ENCODE results near the gene CTXN2. TPM values are rescaled to one million over a fixed set of nuclear protein-coding genes. Genes with fewer than 3 reads are reported as not detected.

CTXN2 gene
- total and polyA plus RNA-seq, 2 of the 4 experiments (the other 2 are of a cell fraction): not detected

GRCh38 chr15:48253172-48253571, 61.7 kb downstream of the CTXN2 start:
- no peak for TF ChIP-seq USF2 (IDR thresholded peaks at IDR 0.05; ENCODE audit: low read depth, low read length)
- no peak for TF ChIP-seq NFE2L2 (IDR thresholded peaks at IDR 0.05; ENCODE audit: low read depth, low read length)
- TF ChIP-seq POLR2A (IDR thresholded peaks at IDR 0.05; ENCODE audit: low read depth, low read length): no peak
- TF ChIP-seq RCOR1 (IDR thresholded peaks at IDR 0.05; ENCODE audit: insufficient replicate concordance, low read length): no peak
- TF ChIP-seq MAZ (IDR thresholded peaks at IDR 0.05; ENCODE audit: borderline replicate concordance, low read depth, low read length): no peak
- no peak for TF ChIP-seq FOS (IDR thresholded peaks at IDR 0.05; ENCODE audit: low read depth, low read length)
- no peak for TF ChIP-seq MXI1 (IDR thresholded peaks at IDR 0.05; ENCODE audit: borderline replicate concordance, low read depth, low read length)
- no peak for TF ChIP-seq BHLHE40 (IDR thresholded peaks at IDR 0.05; ENCODE audit: low read depth, low read length)
- TF ChIP-seq SMC3 (IDR thresholded peaks at IDR 0.05; ENCODE audit: low read depth, low read length): no peak
- TF ChIP-seq RFX5 (IDR thresholded peaks at IDR 0.05; ENCODE audit: low read depth, low read length): no peak
- TF ChIP-seq RAD21 (IDR thresholded peaks at IDR 0.05; ENCODE audit: low read length): no peak
- Histone ChIP-seq H2AK5ac (ENCODE audit: low read depth, low read length) (no peak overlapping the region), H4K8ac (ENCODE audit: low read depth in 2 of 2, low read length in 2 of 2) (no peak overlapping the region), H3K14ac (replicated peaks; ENCODE audit: low read depth, low read length) (no peak overlapping the region), H2BK15ac (ENCODE audit: low read depth, low read length) (no peak overlapping the region), H3K4me2 (ENCODE audit: low read depth, low read length) (no peak overlapping the region), H3K27ac (ENCODE audit: insufficient read depth, low read length) (no peak overlapping the region), H3K9ac (ENCODE audit: low read depth, low read length) (no peak overlapping the region), H2BK20ac (ENCODE audit: low read depth, low read length) (no peak overlapping the region), H4K5ac (ENCODE audit: low read depth, low read length) (no peak overlapping the region), H3K27me3 (ENCODE audit: control insufficient read depth, insufficient read depth, low read length) (peaks cover 4% of the 10 kb centered on the region), H4K20me1 (ENCODE audit: insufficient read depth, low read length) (no peaks in the 10 kb centered on the region), H3K4ac (ENCODE audit: low read depth, low read length) (no peak overlapping the region), H2BK5ac (ENCODE audit: low read depth, low read length, poor library complexity, severe bottlenecking) (no peak overlapping the region), H2BK120ac (ENCODE audit: low read depth, low read length) (no peak overlapping the region), H2AK9ac (replicated peaks; ENCODE audit: low read depth, low read length, poor library complexity) (no peak overlapping the region), H3K4me3 (ENCODE audit: insufficient read depth, low read depth, low read length) (no peak overlapping the region), H3K36me3 (ENCODE audit: control insufficient read depth, insufficient read depth, low read length) (no peaks in the 10 kb centered on the region), H3K18ac (ENCODE audit: low read depth, low read length) (no peak overlapping the region), H3K4me1 (ENCODE audit: control insufficient read depth, insufficient read depth, low read length) (no peaks in the 10 kb centered on the region), H3K56ac (ENCODE audit: extremely low read depth, insufficient read depth, low read length) (no peak overlapping the region), H3K23ac (ENCODE audit: low read depth, low read length) (no peak overlapping the region), H4K91ac (ENCODE audit: insufficient read depth, low read depth, low read length) (no peak overlapping the region), H3K79me1 (ENCODE audit: low read depth in 1 of 2, low read length in 2 of 2) (no peaks in the 10 kb centered on the region), H3K9me1 (ENCODE audit: insufficient read depth, low read length) (no peaks in the 10 kb centered on the region), H3K9me3 (ENCODE audit: control insufficient read depth, insufficient read depth, low read length) (no peaks in the 10 kb centered on the region), H2AFZ (replicated peaks; ENCODE audit: low read length, poor library complexity) (no peak overlapping the region)
- no CpG with 5 or more reads among the region's 4 CpGs for WGBS, 2 experiments (ENCODE audit: extremely low coverage in 2 of 2, insufficient read length in 1 of 2)
- POLR2A ChIA-PET (ENCODE audit: unreplicated experiment): no interaction called here
- ATAC-seq (ENCODE audit: low read depth) (no peak), DNase-seq (no peak)
- in situ Hi-C loops (cut with MboI; ENCODE audit: low sequenced_read_pairs) (no loop called here), intact Hi-C loops (cut with micrococcal nuclease) (no loop called here), dilution Hi-C loops (cut with HindIII; ENCODE audit: low sequenced_read_pairs, unreplicated experiment) (no loop called here)
- no TSS peak for BruUV-seq (replicated peaks)
- CTCF ChIA-PET: interaction anchor here (1.0 kb wide), 1 partner anchor 32 kb away, joined by 3 read pairs; no protein-coding TSS in a partner anchor

Other genes with a start within 250 kb of the CTXN2 start
- gene SLC24A5, start 70.7 kb upstream of the CTXN2 start, total RNA-seq (2012; rRNA removed): not detected in 2 replicates
- gene SLC24A5, start 70.7 kb upstream of the CTXN2 start, polyA plus RNA-seq (2012; rRNA removed): not detected in 2 replicates
- gene MYEF2, start 13.4 kb upstream of the CTXN2 start, total RNA-seq (2012; rRNA removed): 4.5 and 7.5 TPM in 2 replicates
- gene MYEF2, start 13.4 kb upstream of the CTXN2 start, polyA plus RNA-seq (2012; rRNA removed): 5.8 and 6.3 TPM in 2 replicates
- gene SLC12A1, start 14.6 kb downstream of the CTXN2 start, total RNA-seq (2012; rRNA removed): not detected in 2 replicates
- gene SLC12A1, start 14.6 kb downstream of the CTXN2 start, polyA plus RNA-seq (2012; rRNA removed): not detected in 2 replicates
- gene DUT, start 139.8 kb downstream of the CTXN2 start, total RNA-seq (2012; rRNA removed): 18.8 and 30.3 TPM in 2 replicates
- 36.4 and 39.9 TPM in 2 replicates for gene DUT, start 139.8 kb downstream of the CTXN2 start, polyA plus RNA-seq (2012; rRNA removed)

Data from IMR-90 (cell line).